HG03571 (cell line): ENCODE measurements around the gene DPM2.

Experiments used
- ATAC-seq: cut with Tn5 transposase; IDR thresholded peaks from one replicate; pipeline ENCODE4 v1.9.1; 2021; ENCODE audit not compliant: unreplicated experiment

Gene DPM2

GRCh38 chr9:127958728-127959127 is 21.1 kb upstream of the DPM2 start:
- ATAC-seq, result no peak

GRCh38 chr9:127955294-127956015 is 17.8 kb upstream of the DPM2 start:
- no peak for ATAC-seq

GRCh38 chr9:127954831-127955293 is 17.2 kb upstream of the DPM2 start:
- no peak for ATAC-seq

GRCh38 chr9:127953768-127954505 is 16.3 kb upstream of the DPM2 start:
- ATAC-seq, result no peak

GRCh38 chr9:127953154-127953553 is 15.5 kb upstream of the DPM2 start:
- ATAC-seq, result no peak

DNA sequence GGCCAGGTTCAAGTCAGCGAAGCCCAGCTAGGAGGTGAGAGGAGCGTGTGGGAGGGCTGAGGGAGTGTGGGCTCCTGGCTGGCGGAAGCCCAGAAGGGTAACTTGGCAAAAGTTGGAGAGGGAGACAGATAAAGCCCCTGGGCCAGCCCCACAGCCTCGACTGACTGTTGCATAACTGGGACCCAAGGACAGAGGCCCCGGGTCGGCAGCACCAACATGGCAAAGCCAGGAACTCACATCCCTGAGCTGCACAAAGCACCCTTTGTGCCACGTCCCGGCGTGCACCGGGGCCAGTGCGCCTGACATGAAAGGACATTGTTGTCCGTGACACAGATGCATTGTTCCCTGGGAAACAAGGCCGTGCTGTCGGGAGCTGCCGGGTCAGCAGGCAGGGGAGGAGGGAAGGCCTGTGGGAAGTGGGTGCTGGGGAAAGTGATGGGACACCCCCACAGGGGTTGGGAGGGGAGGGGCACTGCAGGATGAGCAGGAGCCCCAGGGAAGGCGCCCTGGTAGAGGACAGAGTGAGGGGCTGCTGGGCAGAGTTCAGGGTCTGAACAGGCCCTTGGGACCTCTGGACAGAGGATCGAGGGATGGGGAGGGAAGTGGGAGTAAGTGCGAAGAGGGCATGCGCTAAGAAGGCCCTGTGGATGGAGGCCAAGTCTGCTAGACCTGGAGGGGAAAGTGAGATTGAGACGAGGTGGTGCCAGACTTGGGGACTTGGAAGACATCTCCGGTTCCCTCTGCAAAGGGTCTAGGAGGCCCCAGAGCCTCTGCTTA is 13.0 kb upstream of the DPM2 start:
- no peak for ATAC-seq

DNA sequence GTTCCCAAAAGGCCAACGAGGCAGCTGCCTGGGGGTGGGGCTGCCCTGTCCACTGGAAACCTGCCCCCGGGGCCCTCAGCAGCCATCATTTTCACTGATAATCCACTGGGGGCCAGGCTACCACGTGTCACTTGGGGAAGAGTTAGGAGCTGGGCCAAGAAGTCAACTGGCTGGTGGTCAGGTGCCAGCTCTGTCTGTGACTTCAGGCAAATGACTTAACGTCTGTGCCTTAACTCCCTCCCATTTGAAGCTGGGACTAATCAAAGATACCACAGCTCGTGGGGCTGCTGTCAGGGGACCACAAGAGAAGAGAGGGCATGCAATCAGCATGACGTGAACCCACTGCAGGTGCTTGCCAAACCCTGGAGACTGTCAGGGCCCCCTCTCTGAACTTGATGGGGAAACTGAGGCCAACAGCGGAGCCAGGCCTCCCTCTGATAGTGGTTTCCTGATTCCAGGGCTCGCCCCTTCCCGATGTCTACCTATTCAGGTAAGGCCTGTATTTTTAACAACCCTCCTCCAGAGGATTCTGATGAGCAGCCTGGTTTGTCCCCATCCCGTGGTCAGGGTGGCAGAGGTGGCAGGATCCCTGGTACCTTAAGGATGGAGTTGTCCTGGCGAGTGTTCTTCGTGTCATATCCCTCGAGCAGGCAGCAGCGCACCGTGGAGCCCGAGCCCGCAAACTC is 12.3 kb upstream of the DPM2 start:
- no peak for ATAC-seq

- ATAC-seq, result no peak
Measured at GRCh38 chr9:127947841-127948710, 10.4 kb upstream of the DPM2 start.

- ATAC-seq, result no peak
Measured at GRCh38 chr9:127946728-127947127, 9.1 kb upstream of the DPM2 start.

- ATAC-seq, result no peak
Measured at GRCh38 chr9:127945942-127946341, 8.3 kb upstream of the DPM2 start.

DNA sequence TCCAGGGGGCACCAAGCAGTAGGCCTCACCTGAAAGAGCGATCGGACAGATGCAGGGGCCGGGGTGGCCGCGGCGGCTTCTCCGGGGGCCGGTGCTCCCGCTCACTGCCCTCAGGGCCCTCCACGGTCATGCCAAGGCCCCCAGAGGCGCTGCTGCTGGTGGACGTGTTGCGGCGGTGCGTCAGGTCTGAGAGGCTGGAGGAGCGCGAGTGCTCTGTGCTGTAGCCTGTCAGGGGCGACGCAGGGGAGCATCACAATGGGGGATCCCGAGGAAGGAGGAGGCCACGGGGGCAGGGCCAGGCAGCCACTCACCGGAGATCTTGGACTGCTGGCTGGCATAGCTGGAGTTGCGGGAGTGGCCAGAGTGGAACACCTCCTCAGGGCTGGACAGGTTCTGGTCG is 7.7 kb upstream of the DPM2 start:
- no peak for ATAC-seq

- no peak for ATAC-seq
Measured at GRCh38 chr9:127944586-127945218, 7.0 kb upstream of the DPM2 start.

- no peak for ATAC-seq
Measured at GRCh38 chr9:127943731-127944144, 6.1 kb upstream of the DPM2 start.

- ATAC-seq, result no peak
Measured at GRCh38 chr9:127943011-127943662, 5.5 kb upstream of the DPM2 start.

- no peak for ATAC-seq
Measured at GRCh38 chr9:127942216-127943010, 4.8 kb upstream of the DPM2 start.

DNA sequence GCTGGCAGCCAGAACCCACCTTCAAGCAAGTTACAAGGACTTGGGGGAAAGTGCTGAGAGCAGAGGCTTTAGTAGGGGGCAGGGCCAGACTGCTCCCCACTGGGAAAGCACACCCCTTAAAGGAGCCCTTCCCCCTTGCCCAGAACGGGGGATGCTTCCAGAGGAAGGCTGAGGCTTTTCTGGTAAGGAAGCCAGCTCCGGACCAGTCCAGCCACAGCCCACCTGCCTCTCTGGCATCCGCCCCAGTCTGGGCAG is 4.2 kb upstream of the DPM2 start:
- no peak for ATAC-seq

DNA sequence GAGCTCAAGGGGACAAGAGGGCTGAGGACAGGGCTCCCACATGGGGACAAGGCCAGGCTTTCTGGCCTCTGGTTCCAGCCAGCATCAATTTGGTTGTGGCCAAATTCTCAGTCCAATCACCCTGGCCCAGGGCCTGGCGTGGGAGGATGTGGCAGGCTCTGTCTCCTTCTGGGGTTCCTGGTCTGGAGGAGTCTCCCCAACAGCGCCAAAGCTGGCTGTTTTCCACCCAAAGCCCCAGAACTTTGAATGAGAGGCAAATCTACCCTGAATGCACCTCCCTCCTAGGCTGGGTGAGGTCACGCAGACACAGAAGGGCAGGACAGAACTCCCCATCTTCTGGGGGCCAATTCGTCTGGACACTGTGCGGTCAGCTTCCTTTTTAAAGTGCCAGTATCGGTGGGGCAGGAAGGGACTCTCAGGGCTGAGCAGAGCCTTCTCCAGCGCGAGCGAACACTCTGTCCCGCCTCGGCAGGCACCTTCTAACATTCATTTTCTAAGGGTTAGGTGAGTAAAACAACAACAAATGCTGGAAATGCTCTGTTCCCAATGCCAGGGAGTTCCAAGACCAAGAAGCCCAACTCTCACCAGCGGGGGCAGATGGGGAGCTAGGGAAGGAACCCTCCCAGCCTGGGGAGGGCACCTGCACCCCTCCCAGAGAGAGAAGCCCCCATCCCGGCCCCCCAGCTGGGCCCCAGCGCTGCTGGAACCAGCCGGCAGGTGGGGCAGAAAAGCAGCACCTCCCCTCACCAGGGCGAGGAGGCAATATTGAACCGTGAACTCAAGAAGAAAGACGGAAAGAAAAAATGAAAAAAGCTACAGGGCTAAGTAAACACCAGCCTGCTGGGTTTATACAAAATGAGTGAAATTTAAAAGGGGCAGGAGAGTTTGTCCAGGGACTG is 3.7 kb upstream of the DPM2 start:
- ATAC-seq, result no peak

GRCh38 chr9:127940593-127940992 is 2.9 kb upstream of the DPM2 start:
- ATAC-seq, result no peak
